Measurements from ENCODE around the gene MSANTD1.

Gene MSANTD1

DNA sequence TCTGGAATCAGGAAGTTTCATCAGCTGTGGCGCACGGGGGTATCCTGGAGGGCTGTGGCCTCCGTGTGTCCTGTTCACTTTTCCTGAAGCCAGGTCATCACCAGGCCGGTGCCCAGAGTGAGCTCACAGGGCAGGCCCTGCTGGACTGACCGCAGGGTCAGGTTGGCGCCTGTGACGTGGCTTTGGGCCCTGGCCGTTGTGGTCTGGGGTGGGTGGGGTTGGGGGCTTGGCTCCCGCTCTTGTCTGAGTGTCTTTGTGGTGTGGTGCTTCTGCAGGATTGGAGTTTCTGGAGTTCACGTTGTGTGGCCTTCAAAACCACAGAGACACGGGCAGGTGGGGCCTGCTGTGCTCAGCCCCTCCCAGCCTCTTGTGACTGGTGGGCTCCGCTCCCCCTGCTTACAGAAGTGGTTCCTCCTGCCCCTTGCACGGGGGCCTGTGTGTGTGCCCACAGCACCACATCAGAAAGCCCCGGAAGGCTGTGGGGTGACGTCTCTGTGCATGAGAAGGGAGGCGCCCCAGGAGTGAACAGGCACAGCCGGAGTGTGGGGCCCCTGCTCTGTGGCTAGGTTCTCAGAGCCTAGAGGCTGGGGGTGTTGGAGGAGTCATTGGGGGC, 53.3 kb downstream of the MSANTD1 start:
- H3K4ac ChIP-seq (ENCODE audit: low read depth in 1 of 2, low read length in 2 of 2) = no peak overlapping the region
- H3K18ac ChIP-seq (ENCODE audit: low read depth in 1 of 2, low read length in 2 of 2) = no peak overlapping the region
- H2AK5ac ChIP-seq (ENCODE audit: low read length, severe bottlenecking) = no peak overlapping the region
- H3K27ac ChIP-seq (ENCODE audit: low read length, poor library complexity, severe bottlenecking) = no peak overlapping the region
- peaks cover 0 to 6% of the 10 kb centered on the region in 2 experiments for H3K36me3 ChIP-seq (ENCODE audit: control insufficient read depth in 1 of 2, insufficient read depth in 2 of 2, low read depth in 1 of 2, low read length in 2 of 2)
- H3K23ac ChIP-seq (ENCODE audit: low read length in 2 of 2) = no peak overlapping the region
- H2BK12ac ChIP-seq (ENCODE audit: low read length in 2 of 2) = peak overlapping the region in 1 of 2 experiments; percentile 15
- H4K8ac ChIP-seq (ENCODE audit: low read length) = no peak overlapping the region
- H3K4me3 ChIP-seq (ENCODE audit: insufficient read depth in 1 of 2, low read depth in 1 of 2, low read length in 2 of 2) = no peak overlapping the region
- DNase-seq = no peak
- H3K27me3 ChIP-seq (ENCODE audit: control insufficient read depth in 1 of 2, insufficient read depth in 1 of 2, low read length in 2 of 2) = no peaks in the 10 kb centered on the region
- no peak overlapping the region for H2BK5ac ChIP-seq (ENCODE audit: low read depth, low read length, poor library complexity, severe bottlenecking)
- WGBS = 92% methylated on average over 17 of the region's 17 CpGs
- no peak overlapping the region for H3K14ac ChIP-seq (ENCODE audit: low read length in 2 of 2)
- no peak overlapping the region for H3K4me2 ChIP-seq (ENCODE audit: low read length, poor library complexity, severe bottlenecking)
- no peak overlapping the region for H2BK120ac ChIP-seq (ENCODE audit: low read depth, low read length)
- no peak overlapping the region for H3K9ac ChIP-seq (ENCODE audit: low read length)
- peaks cover 35% of the 10 kb centered on the region for H3K4me1 ChIP-seq (ENCODE audit: control insufficient read depth, insufficient read depth, low read depth, low read length)
- H2AFZ ChIP-seq (ENCODE audit: low read depth, low read length) = no peak overlapping the region
- H2BK15ac ChIP-seq (ENCODE audit: low read depth, poor library complexity, severe bottlenecking) = no peak overlapping the region
- H3K9me3 ChIP-seq (ENCODE audit: control insufficient read depth, low read length) = peaks cover 8% of the 10 kb centered on the region
- H3K79me1 ChIP-seq (replicated peaks; ENCODE audit: low read length, poor library complexity, severe bottlenecking) = peaks cover 55% of the 10 kb centered on the region
- H4K91ac ChIP-seq (ENCODE audit: low read length) = no peak overlapping the region

DNA sequence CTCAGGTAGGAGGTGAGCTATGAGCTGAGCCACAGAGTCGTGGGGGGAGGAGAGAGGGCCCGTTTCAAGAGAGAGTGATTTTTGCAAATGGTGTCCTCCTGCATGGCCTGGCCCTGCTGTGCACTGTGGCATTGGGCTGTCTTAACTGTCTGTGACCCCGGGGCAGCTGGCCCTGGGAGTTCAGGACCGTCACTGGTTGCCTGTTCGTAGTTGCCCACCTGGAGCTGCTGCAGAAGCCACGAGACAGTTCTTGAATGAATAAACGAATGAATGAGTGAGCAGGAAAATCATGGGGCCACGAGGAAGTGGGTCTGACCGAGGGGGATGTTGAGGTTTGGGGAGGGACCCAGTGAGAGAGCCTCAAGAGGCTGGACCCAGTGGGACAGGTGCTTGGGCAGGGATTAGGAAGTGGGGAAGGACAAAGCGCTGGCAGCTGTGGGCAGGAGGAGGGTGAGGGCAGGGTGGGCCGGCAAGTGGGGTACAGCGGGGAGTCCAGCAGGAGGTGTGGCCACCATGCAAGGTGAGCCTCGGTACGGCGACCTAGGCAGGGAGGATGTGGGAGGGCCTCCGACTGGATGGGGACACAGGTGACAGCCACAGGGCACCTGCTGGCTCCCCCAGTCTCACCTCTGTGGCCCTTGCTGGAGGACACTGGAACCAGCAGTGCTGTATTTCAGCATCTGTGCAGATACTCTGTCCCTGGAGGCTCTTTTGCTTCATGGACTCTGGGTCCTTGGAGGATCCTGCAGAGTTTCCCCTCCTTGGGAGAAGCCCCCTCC, 54.0 kb downstream of the MSANTD1 start:
- WGBS = 86% methylated on average over 16 of the region's 16 CpGs
- DNase-seq = no peak
- Histone ChIP-seq H3K9ac (ENCODE audit: low read length) (no peak overlapping the region), H3K27me3 (ENCODE audit: control insufficient read depth in 1 of 2, insufficient read depth in 1 of 2, low read length in 2 of 2) (no peaks in the 10 kb centered on the region), H4K8ac (ENCODE audit: low read length) (no peak overlapping the region), H3K4me3 (ENCODE audit: insufficient read depth in 1 of 2, low read depth in 1 of 2, low read length in 2 of 2) (no peak overlapping the region), H3K79me1 (replicated peaks; ENCODE audit: low read length, poor library complexity, severe bottlenecking) (peaks cover 56% of the 10 kb centered on the region), H2AFZ (ENCODE audit: low read depth, low read length) (no peak overlapping the region), H2BK12ac (ENCODE audit: low read length in 2 of 2) (no peak overlapping the region), H2BK15ac (ENCODE audit: low read depth, poor library complexity, severe bottlenecking) (no peak overlapping the region), H3K23ac (ENCODE audit: low read length in 2 of 2) (no peak overlapping the region), H3K14ac (ENCODE audit: low read length in 2 of 2) (peak overlapping the region in 1 of 2 experiments; percentile 27), H4K91ac (ENCODE audit: low read length) (no peak overlapping the region), H2AK5ac (ENCODE audit: low read length, severe bottlenecking) (no peak overlapping the region), H3K9me3 (ENCODE audit: control insufficient read depth, low read length) (peaks cover 1% of the 10 kb centered on the region), H3K4ac (ENCODE audit: low read depth in 1 of 2, low read length in 2 of 2) (no peak overlapping the region), H3K27ac (ENCODE audit: low read length, poor library complexity, severe bottlenecking) (no peak overlapping the region), H3K36me3 (ENCODE audit: control insufficient read depth in 1 of 2, insufficient read depth in 2 of 2, low read depth in 1 of 2, low read length in 2 of 2) (peaks cover 0 to 7% of the 10 kb centered on the region in 2 experiments), H2BK120ac (ENCODE audit: low read depth, low read length) (no peak overlapping the region), H3K4me2 (ENCODE audit: low read length, poor library complexity, severe bottlenecking) (no peak overlapping the region), H3K18ac (ENCODE audit: low read depth in 1 of 2, low read length in 2 of 2) (no peak overlapping the region), H3K4me1 (ENCODE audit: control insufficient read depth, insufficient read depth, low read depth, low read length) (peaks cover 37% of the 10 kb centered on the region), H2BK5ac (ENCODE audit: low read depth, low read length, poor library complexity, severe bottlenecking) (no peak overlapping the region)

DNA sequence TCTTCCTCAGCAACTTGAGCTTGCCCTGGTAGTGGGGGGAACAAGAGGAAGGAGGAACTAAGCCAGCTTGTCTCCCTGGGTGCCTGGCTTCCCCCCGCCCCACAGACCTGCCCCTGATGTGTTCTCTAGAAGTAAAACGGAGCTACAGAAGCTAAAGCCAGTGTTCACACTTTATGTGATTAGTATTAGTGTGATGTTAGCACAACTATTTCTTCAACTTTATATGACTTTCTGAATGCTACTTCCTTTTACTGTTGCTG, 54.5 kb downstream of the MSANTD1 start:
- Histone ChIP-seq H2AK5ac (ENCODE audit: low read length, severe bottlenecking) (no peak overlapping the region), H4K91ac (ENCODE audit: low read length) (no peak overlapping the region), H3K4me1 (ENCODE audit: control insufficient read depth, insufficient read depth, low read depth, low read length) (peaks cover 38% of the 10 kb centered on the region), H3K9me3 (ENCODE audit: control insufficient read depth, low read length) (no peaks in the 10 kb centered on the region), H2BK5ac (ENCODE audit: low read depth, low read length, poor library complexity, severe bottlenecking) (no peak overlapping the region), H3K36me3 (ENCODE audit: control insufficient read depth in 1 of 2, insufficient read depth in 2 of 2, low read depth in 1 of 2, low read length in 2 of 2) (peaks cover 0 to 12% of the 10 kb centered on the region in 2 experiments), H3K27ac (ENCODE audit: low read length, poor library complexity, severe bottlenecking) (no peak overlapping the region), H3K18ac (ENCODE audit: low read depth in 1 of 2, low read length in 2 of 2) (no peak overlapping the region), H3K9ac (ENCODE audit: low read length) (no peak overlapping the region), H3K4me2 (ENCODE audit: low read length, poor library complexity, severe bottlenecking) (no peak overlapping the region), H3K27me3 (ENCODE audit: control insufficient read depth in 1 of 2, insufficient read depth in 1 of 2, low read length in 2 of 2) (no peaks in the 10 kb centered on the region), H3K14ac (ENCODE audit: low read length in 2 of 2) (no peak overlapping the region), H3K79me1 (replicated peaks; ENCODE audit: low read length, poor library complexity, severe bottlenecking) (peaks cover 58% of the 10 kb centered on the region), H2BK120ac (ENCODE audit: low read depth, low read length) (no peak overlapping the region), H2AFZ (ENCODE audit: low read depth, low read length) (no peak overlapping the region), H2BK12ac (ENCODE audit: low read length in 2 of 2) (no peak overlapping the region), H4K8ac (ENCODE audit: low read length) (no peak overlapping the region), H3K23ac (ENCODE audit: low read length in 2 of 2) (no peak overlapping the region), H3K4ac (ENCODE audit: low read depth in 1 of 2, low read length in 2 of 2) (no peak overlapping the region), H2BK15ac (ENCODE audit: low read depth, poor library complexity, severe bottlenecking) (no peak overlapping the region), H3K4me3 (ENCODE audit: insufficient read depth in 1 of 2, low read depth in 1 of 2, low read length in 2 of 2) (no peak overlapping the region)
- DNase-seq = no peak
- no CpG with 5 or more reads among the region's 2 CpGs for WGBS

DNA sequence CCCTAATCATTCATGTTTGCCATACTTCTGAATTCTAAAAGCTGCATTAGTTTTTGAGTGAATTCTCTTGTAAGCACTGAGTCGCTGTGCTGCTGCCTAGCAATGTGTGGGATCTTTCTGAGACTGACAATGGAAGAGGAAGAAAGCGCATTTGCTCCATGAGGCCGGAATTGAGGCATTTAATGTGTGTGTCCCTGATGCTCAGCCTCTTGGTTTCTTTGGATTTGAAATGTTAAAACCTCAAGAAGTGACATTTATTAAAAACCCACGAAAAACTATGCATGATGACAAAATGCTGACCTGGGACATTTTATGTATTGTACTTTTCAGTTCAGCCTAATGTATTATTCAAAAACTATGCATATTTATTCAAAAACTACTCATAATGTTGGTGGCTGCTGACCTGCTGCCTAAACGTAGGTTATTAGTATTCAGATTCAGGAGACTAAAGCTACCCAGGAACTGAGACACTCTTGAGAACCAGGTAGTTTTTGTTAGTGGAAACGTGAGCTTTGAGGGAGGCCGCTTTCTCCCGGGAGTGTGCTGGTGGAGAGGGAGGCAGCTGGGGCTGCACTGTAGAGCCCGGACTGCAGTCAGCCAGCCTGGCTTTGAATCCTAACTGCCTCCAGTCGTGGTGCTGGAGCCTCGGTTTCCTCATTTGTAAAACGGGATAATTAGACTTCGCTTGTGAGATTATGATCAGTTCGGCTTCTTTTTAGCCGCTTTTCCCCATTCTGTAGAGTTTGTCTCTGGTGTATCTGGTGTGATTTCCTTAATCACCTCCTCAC, 55.2 kb downstream of the MSANTD1 start:
- Histone ChIP-seq H3K23ac (ENCODE audit: low read length in 2 of 2) (no peak overlapping the region), H2BK15ac (ENCODE audit: low read depth, poor library complexity, severe bottlenecking) (no peak overlapping the region), H2BK120ac (ENCODE audit: low read depth, low read length) (no peak overlapping the region), H3K4ac (ENCODE audit: low read depth in 1 of 2, low read length in 2 of 2) (no peak overlapping the region), H3K4me1 (ENCODE audit: control insufficient read depth, insufficient read depth, low read depth, low read length) (peaks cover 40% of the 10 kb centered on the region), H2AFZ (ENCODE audit: low read depth, low read length) (no peak overlapping the region), H3K27ac (ENCODE audit: low read length, poor library complexity, severe bottlenecking) (no peak overlapping the region), H3K27me3 (ENCODE audit: control insufficient read depth in 1 of 2, insufficient read depth in 1 of 2, low read length in 2 of 2) (no peaks in the 10 kb centered on the region), H3K9me3 (ENCODE audit: control insufficient read depth, low read length) (no peaks in the 10 kb centered on the region), H4K91ac (ENCODE audit: low read length) (no peak overlapping the region), H3K4me3 (ENCODE audit: insufficient read depth in 1 of 2, low read depth in 1 of 2, low read length in 2 of 2) (peak overlapping the region in 1 of 2 experiments; percentile 69), H3K36me3 (ENCODE audit: control insufficient read depth in 1 of 2, insufficient read depth in 2 of 2, low read depth in 1 of 2, low read length in 2 of 2) (peaks cover 0 to 12% of the 10 kb centered on the region in 2 experiments), H3K9ac (ENCODE audit: low read length) (peak overlapping the region; percentile 79), H2BK5ac (ENCODE audit: low read depth, low read length, poor library complexity, severe bottlenecking) (no peak overlapping the region), H3K14ac (ENCODE audit: low read length in 2 of 2) (no peak overlapping the region), H2AK5ac (ENCODE audit: low read length, severe bottlenecking) (no peak overlapping the region), H3K4me2 (ENCODE audit: low read length, poor library complexity, severe bottlenecking) (no peak overlapping the region), H2BK12ac (ENCODE audit: low read length in 2 of 2) (no peak overlapping the region), H3K18ac (ENCODE audit: low read depth in 1 of 2, low read length in 2 of 2) (no peak overlapping the region), H4K8ac (ENCODE audit: low read length) (no peak overlapping the region), H3K79me1 (replicated peaks; ENCODE audit: low read length, poor library complexity, severe bottlenecking) (peaks cover 59% of the 10 kb centered on the region)
- DNase-seq = no peak
- 91% methylated on average over 13 of the region's 15 CpGs for WGBS

Data from mesenchymal stem cell (in vitro differentiated cells and primary cell).